ENCODE measurements around the gene HTR3B.
"Not testable (repeated sequence)": the region's sequence is repeated elsewhere in the genome, so short reads cannot be mapped to it uniquely, and the experiment has no call there.

The HTR3B gene

DNA sequence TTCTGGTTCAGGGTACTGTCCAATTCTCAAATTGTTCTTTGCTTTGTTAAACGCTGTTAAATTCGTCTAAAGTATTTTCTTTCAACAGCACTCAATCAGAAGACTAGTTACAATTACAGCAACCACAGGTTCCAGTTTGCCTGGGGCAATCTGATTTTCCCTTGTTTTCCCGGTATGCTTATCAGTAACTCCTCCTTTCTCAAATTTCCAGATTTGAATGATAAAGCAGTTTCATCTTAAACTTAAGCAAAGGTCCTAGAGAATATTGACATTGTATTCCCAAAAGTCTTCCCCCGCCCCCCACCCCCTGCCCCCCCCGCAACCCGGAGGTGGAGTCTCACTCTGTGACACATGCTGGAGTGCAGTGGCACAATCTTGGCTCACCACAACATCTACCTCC is 18.7 kb upstream of the HTR3B start:
- DNase-seq (ENCODE audit: low spot score): no peak

DNA sequence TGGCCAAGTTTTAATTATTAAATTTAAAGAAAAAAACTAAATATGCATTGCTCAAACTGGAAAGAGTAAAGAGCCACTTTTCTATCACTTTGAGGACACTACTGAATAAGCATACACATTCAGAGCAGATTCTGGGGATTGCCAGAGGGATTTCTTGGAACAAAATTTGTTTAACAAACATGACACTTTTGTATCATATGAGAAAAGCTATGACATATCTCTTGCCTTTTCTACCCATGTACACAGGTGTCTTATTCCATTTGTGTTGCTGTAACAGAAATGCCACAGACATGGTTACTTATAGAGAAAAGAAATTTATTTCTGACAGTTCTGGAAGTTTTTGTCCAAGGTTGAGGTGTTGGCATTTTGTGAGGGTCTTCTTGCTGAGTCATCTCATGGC is 15.7 kb upstream of the HTR3B start:
- DNase-seq (ENCODE audit: low spot score): no peak

GRCh38 chr11:113894421-113894996 is 10.1 kb upstream of the HTR3B start:
- no peak for DNase-seq (ENCODE audit: low spot score)

- no peak for DNase-seq (ENCODE audit: low spot score)
Measured at GRCh38 chr11:113895367-113896155, 9.0 kb upstream of the HTR3B start.

- DNase-seq (ENCODE audit: low spot score): peak; percentile 68
Measured at GRCh38 chr11:113896156-113896879, 8.3 kb upstream of the HTR3B start.

DNA sequence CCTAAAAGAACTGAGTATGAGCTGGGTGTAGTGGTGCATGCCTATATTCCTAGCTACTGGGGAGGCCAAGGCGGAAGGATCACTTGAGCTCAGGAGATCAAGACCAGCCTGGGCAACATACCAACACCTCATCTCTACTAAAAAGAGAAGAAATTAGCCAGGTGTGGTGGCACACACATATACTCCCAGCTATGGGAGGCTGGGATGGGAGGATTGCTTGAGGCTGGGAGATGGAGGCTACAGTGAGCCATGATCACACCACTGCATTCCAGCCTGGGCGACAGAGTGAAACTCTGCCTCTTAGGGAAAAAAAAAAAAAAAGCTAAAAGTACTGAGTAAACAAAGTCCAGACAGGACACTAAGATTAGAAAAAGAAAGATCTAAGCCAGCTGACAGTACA is 3.5 kb upstream of the HTR3B start:
- DNase-seq (ENCODE audit: low spot score): no peak

DNA sequence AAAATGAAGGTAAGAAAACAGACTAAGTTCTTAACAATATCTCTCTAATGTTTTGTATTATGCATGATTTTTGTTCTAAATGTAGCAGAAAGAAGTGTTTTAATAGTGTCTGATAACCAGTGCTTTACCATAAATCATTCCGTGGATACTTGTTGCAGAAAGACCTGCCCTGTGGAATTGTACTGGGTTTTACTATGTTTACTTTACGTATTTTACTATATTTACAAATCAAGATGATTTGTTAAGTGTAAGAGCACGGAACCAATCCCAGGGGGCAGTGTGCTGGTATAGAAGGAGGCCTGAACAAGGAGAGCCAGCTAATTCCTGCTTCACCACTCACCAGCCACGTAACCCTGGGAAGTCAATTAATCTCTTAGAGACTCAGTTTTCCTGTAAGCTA is 1.4 kb downstream of the HTR3B start:
- DNase-seq (ENCODE audit: low spot score): no peak

DNA sequence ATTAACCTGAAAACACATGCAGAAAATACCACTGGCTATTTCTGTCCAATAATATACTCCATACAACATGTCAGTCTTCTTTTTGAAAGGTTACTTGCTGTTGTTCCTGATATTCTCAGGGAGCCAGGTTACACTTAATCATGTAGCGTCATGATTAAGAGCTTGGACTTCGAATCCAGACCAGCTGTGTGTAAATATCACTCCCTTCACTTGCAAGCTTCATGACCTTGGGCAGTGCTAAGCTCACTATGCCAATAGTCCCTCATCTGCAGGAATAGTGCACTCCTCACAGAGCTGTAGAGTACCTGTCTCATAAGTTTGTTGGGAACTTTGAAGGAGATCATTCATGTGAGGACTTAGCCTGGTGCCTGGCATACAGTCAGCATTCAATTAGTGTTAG is 1.9 kb downstream of the HTR3B start:
- no peak for DNase-seq (ENCODE audit: low spot score)

DNA sequence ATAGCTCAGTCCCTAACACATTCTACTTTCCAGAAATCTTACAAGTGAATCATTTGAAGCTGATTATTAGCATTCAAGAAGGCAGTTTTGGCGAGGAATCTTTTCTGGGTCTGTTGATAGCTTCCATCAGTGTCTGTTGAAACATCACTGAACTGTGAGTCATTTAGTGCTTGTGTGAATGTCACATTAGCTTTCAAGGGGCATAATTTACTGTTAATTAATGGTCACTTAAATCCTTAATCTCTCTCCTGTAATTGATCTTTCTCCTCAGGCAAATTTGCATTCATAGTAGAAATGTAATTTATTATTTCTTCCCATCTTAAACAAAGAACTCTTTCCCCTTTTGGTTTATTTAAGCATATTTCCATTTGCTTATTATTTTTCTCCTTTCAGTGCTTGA is 2.6 kb downstream of the HTR3B start:
- no peak for DNase-seq (ENCODE audit: low spot score)

- no peak for DNase-seq (ENCODE audit: low spot score)
Measured at GRCh38 chr11:113907681-113908080, 3.1 kb downstream of the HTR3B start.

- DNase-seq (ENCODE audit: low spot score): no peak
Measured at GRCh38 chr11:113908098-113908497, 3.5 kb downstream of the HTR3B start.

DNA sequence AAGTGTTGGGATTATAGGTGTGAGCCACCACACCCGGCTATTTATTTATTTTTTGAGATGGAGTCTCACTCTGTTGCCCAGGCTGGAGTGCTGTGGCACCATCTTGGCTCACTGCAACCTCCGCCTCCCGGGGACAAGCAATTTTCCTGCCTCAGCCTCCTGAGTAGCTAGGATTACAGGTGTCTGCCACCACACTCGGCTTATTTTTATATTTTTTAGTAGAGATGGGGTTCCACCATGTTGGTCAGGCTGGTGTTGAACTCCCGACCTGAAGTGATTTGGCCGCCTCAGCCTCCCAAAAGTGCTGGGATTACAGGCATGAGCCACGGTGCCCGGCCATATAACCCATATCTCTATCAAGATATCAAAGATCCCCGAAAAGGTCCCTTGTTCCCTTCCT is 6.9 kb downstream of the HTR3B start:
- DNase-seq (ENCODE audit: low spot score): not testable (repeated sequence)

- peak; percentile 8 for DNase-seq (ENCODE audit: low spot score)
Measured at GRCh38 chr11:113923572-113923971, 19.0 kb downstream of the HTR3B start.

DNA sequence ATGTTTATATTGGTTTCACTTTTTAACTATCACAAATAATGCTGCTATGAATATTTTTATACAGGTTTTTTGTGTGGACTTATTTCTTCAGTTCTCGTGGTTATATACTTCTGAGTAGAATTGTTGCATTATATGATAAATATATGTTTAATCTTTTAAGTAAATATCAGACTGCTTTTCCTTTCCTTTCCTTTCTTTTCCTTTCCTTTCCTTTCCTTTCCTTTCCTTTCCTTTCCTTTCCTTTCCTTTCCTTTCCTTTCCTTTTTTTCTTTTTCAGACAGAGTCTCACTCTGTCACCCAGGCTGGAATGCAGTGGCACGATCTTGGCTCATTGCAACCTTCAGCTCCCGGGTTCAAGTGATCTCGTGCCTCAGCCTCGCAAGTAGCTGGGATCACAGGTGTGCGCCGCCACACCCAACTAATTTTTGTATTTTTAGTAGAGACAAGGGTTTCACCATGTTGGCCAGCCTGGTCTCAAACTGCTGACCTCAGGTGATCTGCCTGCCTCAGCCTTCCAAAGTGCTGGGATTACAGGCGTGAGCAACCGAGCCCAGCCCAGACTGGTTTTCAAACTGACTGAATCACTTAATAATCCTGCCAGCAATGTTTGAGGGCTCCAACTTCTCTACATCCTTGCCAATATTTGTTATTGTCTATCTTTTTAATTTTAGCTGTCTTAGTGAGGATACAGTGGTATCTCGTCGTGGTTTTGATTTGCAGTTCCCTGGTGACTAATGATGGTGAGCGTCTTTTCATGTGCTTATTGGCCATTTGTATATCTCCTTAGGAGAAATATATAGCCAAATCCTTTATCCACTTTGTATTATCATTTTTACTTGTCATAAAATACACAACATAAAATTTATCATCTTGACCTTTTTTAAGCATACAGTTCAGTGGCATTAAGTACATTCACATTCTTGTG is 21.9 kb downstream of the HTR3B start:
- no peak for DNase-seq (ENCODE audit: low spot score)

- no peak for DNase-seq (ENCODE audit: low spot score)
Measured at GRCh38 chr11:113928311-113928710, 23.7 kb downstream of the HTR3B start.

- DNase-seq (ENCODE audit: low spot score): no peak
Measured at GRCh38 chr11:113932788-113933187, 28.2 kb downstream of the HTR3B start.

GRCh38 chr11:113934193-113934592 is 29.6 kb downstream of the HTR3B start:
- DNase-seq (ENCODE audit: low spot score): not testable (repeated sequence)

DNA sequence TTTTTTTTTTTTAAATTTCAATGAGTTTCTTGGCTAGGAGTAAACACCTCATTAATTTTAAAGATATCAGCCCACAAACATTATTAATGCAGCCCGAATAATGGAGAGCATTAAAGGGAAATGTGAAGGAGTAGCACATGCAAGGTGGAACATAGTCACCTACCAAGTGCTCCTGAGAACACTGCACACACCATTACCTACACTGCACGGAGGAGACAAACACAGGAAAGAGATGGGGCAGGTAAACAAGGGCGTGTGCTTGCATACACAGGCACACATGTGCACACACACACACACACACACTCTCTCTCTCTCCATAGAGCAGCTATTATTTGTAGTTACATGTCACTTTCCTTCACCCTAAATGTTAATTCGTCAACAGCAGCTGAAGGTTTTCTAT is 30.2 kb downstream of the HTR3B start:
- no peak for DNase-seq (ENCODE audit: low spot score)

- no peak for DNase-seq (ENCODE audit: low spot score)
Measured at GRCh38 chr11:113935858-113936257, 31.3 kb downstream of the HTR3B start.

DNA sequence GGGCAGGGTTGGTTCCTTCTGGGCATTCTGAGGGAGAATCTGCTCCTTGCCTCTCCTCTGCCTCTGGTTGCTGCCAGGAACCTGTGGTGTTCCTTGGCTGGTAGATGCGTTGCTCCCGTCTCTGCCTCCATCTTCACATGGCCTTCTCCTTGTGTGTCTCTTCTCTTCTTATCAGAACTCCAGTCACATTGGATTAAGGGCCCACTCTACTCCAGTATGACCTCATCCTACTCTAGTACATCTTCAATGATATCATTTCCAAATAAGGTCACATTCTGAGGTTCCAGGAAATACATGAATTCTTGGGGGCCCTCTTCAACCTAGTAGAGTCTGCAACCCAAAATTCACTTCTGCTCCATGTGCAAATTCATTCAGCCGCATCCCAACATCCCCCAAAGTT is 33.3 kb downstream of the HTR3B start:
- no peak for DNase-seq (ENCODE audit: low spot score)

DNA sequence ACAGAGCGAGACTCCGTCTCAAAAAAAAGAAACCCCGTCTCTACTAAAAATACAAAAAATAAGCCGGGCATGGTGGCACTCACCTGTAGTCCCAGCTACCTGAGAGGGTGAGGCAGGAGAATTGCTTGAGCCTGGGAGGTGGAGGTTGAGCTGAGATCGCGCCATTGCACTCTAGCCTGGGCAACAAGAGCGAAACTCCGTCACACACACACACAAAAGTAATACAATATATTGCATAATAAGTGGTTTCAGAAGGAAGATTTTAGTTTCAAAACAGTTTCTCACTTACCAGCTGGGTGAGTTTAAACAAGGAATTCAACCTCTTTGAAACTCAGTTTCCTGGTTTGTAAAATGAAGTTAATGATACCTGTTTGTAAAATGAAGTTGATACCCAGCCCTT is 37.7 kb downstream of the HTR3B start:
- DNase-seq (ENCODE audit: low spot score): no peak

- DNase-seq (ENCODE audit: low spot score): not testable (repeated sequence)
Measured at GRCh38 chr11:113946162-113946561, 41.6 kb downstream of the HTR3B start.

All from Ammon's horn (tissue), 1 donor.